Upper lobe of right lung (tissue), 1 donor: ENCODE results near the gene FBXO34. TPM values are rescaled to one million over a fixed set of nuclear protein-coding genes. Genes with fewer than 3 reads are reported as not detected.
A peak's percentile ranks its signal among the peaks of the same experiment; 100 is the strongest.

Experiments
- ATAC-seq: fragments of 200-7000 bp; cut with Tn5 transposase; one replicate; pipeline ENCODE4 v1.9.1; 2020; ENCODE audit warnings: mild to moderate bottlenecking, moderate library complexity
- DNase-seq: peaks from one replicate; pipeline ENCODE4 v3.0.0-alpha.2; 2020
- H3K27ac ChIP-seq: fragments of 200-600 bp; one replicate; pipeline ENCODE4 v1.8.0; 2022
- H3K27me3 ChIP-seq: fragments of 200-600 bp; one replicate; pipeline ENCODE4 v1.8.0; 2022; ENCODE audit warnings: mild to moderate bottlenecking
- H3K36me3 ChIP-seq: fragments of 200-600 bp; one replicate; pipeline ENCODE4 v1.8.0; 2022
- H3K4me1 ChIP-seq: fragments of 200-600 bp; one replicate; pipeline ENCODE4 v1.8.0; 2022
- H3K4me3 ChIP-seq: fragments of 200-600 bp; one replicate; pipeline ENCODE4 v1.8.0; 2022; ENCODE audit warnings: mild to moderate bottlenecking
- H3K9me3 ChIP-seq: fragments of 200-600 bp; one replicate; pipeline ENCODE4 v1.8.0; 2022
- intact Hi-C: fragments of 100-400 bp; cut with DNase I; formaldehyde crosslinking; loops from one replicate; pipeline ENCODE4 v1.11.0; 2022
- total RNA-seq: library from RNA; stranded (reverse); fragmentation: NEBNext Ultra II Directional; extraction: Animal tissue kit (Norgen Biotek cat#: 25700); gene quantifications from one replicate; pipeline ENCODE4 v1.2.1, GENCODE V29; 2021
- TF ChIP-seq, protein P1 (sequence below): fragments of 200-600 bp; IDR thresholded peaks from one replicate; pipeline ENCODE4 v1.8.0; 2022; ENCODE audit warnings: antibody characterized with exemption
- donor health status: DM: no; HTN: yes; CAD: no; lungs with severe emphysema.

FBXO34 gene
- total RNA-seq, 1 donor from 2014 or later, result 29.2 TPM

GRCh38 chr14:55388160-55388559 is 116.9 kb downstream of the FBXO34 start:
- ATAC-seq, result no peak
- Histone ChIP-seq H3K4me3 (no peak overlapping the region), H3K36me3 (peaks cover 54% of the 10 kb centered on the region), H3K9me3 (no peaks in the 10 kb centered on the region), H3K4me1 (no peaks in the 10 kb centered on the region), H3K27me3 (no peaks in the 10 kb centered on the region), H3K27ac (no peak overlapping the region)
- DNase-seq, result no peak
- TF ChIP-seq, protein P1, sequence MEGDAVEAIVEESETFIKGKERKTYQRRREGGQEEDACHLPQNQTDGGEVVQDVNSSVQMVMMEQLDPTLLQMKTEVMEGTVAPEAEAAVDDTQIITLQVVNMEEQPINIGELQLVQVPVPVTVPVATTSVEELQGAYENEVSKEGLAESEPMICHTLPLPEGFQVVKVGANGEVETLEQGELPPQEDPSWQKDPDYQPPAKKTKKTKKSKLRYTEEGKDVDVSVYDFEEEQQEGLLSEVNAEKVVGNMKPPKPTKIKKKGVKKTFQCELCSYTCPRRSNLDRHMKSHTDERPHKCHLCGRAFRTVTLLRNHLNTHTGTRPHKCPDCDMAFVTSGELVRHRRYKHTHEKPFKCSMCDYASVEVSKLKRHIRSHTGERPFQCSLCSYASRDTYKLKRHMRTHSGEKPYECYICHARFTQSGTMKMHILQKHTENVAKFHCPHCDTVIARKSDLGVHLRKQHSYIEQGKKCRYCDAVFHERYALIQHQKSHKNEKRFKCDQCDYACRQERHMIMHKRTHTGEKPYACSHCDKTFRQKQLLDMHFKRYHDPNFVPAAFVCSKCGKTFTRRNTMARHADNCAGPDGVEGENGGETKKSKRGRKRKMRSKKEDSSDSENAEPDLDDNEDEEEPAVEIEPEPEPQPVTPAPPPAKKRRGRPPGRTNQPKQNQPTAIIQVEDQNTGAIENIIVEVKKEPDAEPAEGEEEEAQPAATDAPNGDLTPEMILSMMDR, result no peak
- intact Hi-C loops, result no loop called here

GRCh38 chr14:55389330-55389729 is 118.1 kb downstream of the FBXO34 start:
- TF ChIP-seq, protein P1, result no peak
- Histone ChIP-seq H3K27ac (no peak overlapping the region), H3K4me1 (no peaks in the 10 kb centered on the region), H3K27me3 (no peaks in the 10 kb centered on the region), H3K4me3 (no peak overlapping the region), H3K9me3 (no peaks in the 10 kb centered on the region), H3K36me3 (peaks cover 54% of the 10 kb centered on the region)
- ATAC-seq (no peak), DNase-seq (no peak)
- intact Hi-C loops, result no loop called here

DNA sequence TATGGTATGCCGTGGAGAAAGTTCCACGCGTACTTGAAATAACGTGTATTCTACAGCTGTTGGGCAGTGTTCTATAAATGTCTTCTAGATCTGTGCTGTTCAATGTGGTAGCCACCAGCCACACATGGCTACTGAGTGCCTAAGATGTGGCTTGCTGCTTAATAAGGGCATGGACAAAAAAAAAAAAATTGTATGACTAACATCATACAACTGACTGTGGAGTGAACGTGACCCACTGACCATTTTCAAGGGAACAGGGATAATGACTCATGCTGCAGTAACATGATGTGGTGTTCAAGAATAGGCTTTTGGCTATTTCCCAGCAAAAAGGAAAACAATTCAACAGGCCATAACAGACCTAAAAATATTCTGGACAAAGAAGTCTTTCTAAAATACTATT is 127.5 kb downstream of the FBXO34 start:
- no peak overlapping the region for H3K27ac ChIP-seq
- TF ChIP-seq, protein P1, result no peak

DNA sequence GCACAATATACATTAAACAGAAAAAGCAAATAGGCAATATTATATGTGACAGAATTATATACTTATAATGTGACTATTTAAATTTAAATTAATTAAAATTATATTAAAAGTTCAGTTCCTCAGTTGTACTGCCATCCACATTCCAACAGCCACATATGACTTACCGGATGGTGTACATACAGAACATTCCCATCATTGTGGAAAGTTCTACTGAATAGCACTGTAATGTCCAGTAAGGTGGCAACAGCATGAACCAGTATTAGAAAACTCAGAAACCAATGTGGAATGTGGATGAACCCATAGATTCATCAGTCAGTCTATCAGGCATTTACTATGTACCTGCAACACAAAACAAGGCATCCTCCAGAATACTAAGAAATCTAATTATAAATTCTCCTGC is 128.0 kb downstream of the FBXO34 start:
- no peak for DNase-seq
- H3K36me3 ChIP-seq, result peaks cover 26% of the 10 kb centered on the region
- intact Hi-C loops, result no loop called here
- H3K4me1 ChIP-seq, result no peaks in the 10 kb centered on the region
- no peak overlapping the region for H3K27ac ChIP-seq
- H3K9me3 ChIP-seq, result no peaks in the 10 kb centered on the region
- no peak for ATAC-seq
- H3K27me3 ChIP-seq, result no peaks in the 10 kb centered on the region
- H3K4me3 ChIP-seq, result no peak overlapping the region
- TF ChIP-seq, protein P1, result no peak

More for the DNA sequence above, 127.5 kb downstream of the FBXO34 start:
- H3K4me3 ChIP-seq, result no peak overlapping the region
- no peaks in the 10 kb centered on the region for H3K9me3 ChIP-seq
- ATAC-seq, result no peak
- peaks cover 26% of the 10 kb centered on the region for H3K36me3 ChIP-seq
- intact Hi-C loops, result no loop called here
- no peak for DNase-seq
- no peaks in the 10 kb centered on the region for H3K27me3 ChIP-seq
- no peaks in the 10 kb centered on the region for H3K4me1 ChIP-seq

GRCh38 chr14:55399852-55400251 is 128.6 kb downstream of the FBXO34 start:
- DNase-seq (no peak), ATAC-seq (no peak)
- intact Hi-C loops, result no loop called here
- H3K27me3 ChIP-seq, result no peaks in the 10 kb centered on the region
- TF ChIP-seq, protein P1, result no peak
- H3K4me1 ChIP-seq, result no peaks in the 10 kb centered on the region
- H3K36me3 ChIP-seq, result peaks cover 19% of the 10 kb centered on the region
- no peak overlapping the region for H3K27ac ChIP-seq
- H3K4me3 ChIP-seq, result no peak overlapping the region
- no peaks in the 10 kb centered on the region for H3K9me3 ChIP-seq

- no peak overlapping the region for H3K4me3 ChIP-seq
- TF ChIP-seq, protein P1, result no peak
- H3K9me3 ChIP-seq, result no peaks in the 10 kb centered on the region
- H3K27ac ChIP-seq, result no peak overlapping the region
- no peaks in the 10 kb centered on the region for H3K27me3 ChIP-seq
- DNase-seq, result no peak
- no peaks in the 10 kb centered on the region for H3K4me1 ChIP-seq
- intact Hi-C loops, result no loop called here
- ATAC-seq, result peak; percentile 47
- H3K36me3 ChIP-seq, result peaks cover 3% of the 10 kb centered on the region
These were observed 130.5 kb downstream of the FBXO34 start for GRCh38 chr14:55401751-55402150.
